HG03139 (cell line): Measurements from ENCODE around the gene TENM3.

Source experiments
- ATAC-seq: cut with Tn5 transposase; IDR thresholded peaks from one replicate; pipeline ENCODE4 v1.9.1; 2021; ENCODE audit not compliant: unreplicated experiment

The TENM3 gene

GRCh38 chr4:182325397-182325796 is 82.2 kb downstream of the TENM3 start:
- no peak for ATAC-seq

GRCh38 chr4:182325848-182326255 is 82.7 kb downstream of the TENM3 start:
- no peak for ATAC-seq

DNA sequence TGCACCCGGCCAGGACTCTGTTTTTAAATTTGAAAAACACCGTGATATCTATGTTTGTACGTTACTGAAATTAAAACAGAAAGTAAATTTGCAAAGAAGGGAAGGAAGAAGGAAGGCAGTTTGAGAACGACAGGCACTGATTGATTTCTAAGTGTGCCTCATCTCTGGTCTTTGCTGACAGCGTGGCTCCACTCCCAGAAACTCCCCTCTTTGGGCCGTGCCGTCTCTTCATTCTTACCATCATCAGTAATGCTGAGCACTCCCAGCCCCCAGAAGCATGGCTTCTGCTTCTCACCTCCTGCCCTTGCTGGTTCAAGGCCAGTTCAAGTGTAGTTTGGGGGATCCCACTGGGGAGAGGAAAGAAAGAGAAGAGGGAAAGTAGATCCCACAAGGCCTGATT is 85.3 kb downstream of the TENM3 start:
- ATAC-seq: no peak

- ATAC-seq: no peak
These were observed 94.2 kb downstream of the TENM3 start for GRCh38 chr4:182337366-182337765.

GRCh38 chr4:182338063-182338462 is 94.9 kb downstream of the TENM3 start:
- no peak for ATAC-seq

GRCh38 chr4:182338746-182339145 is 95.5 kb downstream of the TENM3 start:
- no peak for ATAC-seq

- ATAC-seq: no peak
These were observed 96.0 kb downstream of the TENM3 start for GRCh38 chr4:182339221-182339641.

DNA sequence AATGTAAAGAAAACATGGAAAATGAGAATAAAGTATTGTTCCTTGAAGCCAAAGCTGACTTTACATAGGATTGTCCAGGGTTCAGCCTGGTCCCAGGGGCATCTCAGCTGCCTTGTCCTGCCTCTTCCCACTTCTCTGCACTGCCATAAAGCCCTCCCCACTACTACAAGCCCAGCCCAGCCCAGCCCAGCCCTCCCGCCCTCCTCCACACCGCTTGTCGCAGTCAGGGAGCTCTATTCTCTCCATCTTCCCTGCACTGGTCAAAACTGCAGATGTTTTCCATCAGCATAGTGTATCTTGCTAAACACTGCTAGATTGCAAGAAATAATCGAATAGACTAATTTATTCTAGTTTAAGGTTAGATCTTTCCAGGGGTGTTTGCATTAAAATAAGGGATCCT is 100.3 kb downstream of the TENM3 start:
- ATAC-seq: no peak

DNA sequence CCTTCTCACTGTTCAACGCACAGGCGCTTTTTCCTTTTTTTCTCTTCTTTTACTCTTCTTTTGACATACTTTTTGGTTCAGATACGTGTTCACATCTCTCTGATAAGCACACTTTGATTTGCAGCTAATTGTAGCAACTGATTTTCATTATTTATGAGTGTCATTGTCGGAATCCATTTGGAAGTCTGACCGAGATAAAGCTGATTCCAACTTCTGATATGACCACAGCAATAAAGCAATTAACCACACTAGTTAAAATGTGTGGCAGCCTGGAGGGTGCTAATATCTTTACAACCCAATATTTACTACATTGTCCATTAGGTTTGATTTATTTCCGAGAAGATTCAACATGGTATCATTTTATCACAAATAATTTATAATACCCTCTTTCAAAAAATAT is 101.8 kb downstream of the TENM3 start:
- no peak for ATAC-seq

DNA sequence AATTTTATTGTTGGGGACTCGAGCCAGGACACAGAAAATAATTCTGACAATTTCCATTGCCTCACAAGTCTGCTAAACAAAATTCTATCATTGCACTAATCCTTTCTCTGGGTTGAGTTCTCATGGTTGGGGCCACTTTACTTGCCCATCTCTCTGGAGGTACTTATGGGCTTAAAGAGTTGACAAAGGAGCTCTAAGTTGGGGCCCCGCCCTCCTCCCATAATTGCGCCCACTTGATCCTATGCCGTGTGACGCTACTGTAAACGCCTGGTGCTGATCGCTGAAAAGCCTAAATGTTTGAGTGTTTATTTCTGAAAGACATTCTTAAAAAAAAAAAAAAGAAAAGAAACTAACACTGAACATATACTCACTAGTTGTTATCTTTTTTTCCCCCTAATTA is 103.0 kb downstream of the TENM3 start:
- ATAC-seq: no peak

DNA sequence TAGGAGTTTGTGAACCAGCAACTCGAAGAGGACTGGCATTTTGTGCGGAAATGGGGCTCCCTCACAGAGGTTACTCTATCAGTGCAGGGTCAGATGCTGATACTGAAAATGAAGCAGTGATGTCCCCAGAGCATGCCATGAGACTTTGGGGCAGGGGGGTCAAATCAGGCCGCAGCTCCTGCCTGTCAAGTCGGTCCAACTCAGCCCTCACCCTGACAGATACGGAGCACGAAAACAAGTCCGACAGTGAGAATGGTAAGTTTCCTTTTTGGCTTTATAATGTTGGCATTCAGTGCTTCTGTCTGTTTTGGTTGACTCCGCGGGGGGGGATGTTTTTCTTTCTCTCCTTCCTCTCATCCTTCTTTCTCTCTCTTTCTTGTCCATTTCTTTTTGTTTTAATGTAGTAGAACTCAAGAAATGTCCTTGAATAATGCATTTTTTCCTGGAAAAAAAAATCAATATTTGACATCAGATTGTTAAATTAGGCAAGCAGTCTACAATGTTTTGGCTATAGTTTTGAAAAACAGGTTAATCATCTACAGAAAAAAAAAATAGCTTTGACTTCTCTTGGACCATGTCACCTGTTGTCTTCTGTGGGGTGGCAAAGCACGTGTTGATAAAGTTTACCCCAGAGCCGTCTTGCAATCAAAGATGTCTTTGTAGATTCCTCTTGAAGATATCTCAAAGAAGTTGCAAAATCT is 103.6 kb downstream of the TENM3 start:
- no peak for ATAC-seq

- no peak for ATAC-seq
These were observed 105.7 kb downstream of the TENM3 start for GRCh38 chr4:182348779-182349326.

DNA sequence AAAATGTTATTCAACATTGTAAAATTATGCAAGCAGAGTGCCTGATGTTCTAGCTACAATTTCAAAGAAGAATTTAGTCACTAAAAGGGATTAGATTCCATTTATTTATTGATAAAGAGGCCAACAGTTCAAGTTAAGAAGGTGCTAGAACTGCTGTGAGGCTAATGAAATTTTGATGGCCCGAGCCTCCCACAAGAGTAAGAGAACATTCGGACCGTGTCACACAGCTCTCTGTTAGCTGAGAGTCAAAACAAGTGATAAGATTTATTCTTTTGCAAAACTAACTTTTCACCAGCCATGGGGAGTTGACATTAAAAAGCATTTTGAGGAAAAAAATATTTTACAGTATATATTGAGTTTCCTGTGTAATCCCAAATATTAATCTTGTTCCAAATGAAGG is 106.8 kb downstream of the TENM3 start:
- ATAC-seq: no peak

DNA sequence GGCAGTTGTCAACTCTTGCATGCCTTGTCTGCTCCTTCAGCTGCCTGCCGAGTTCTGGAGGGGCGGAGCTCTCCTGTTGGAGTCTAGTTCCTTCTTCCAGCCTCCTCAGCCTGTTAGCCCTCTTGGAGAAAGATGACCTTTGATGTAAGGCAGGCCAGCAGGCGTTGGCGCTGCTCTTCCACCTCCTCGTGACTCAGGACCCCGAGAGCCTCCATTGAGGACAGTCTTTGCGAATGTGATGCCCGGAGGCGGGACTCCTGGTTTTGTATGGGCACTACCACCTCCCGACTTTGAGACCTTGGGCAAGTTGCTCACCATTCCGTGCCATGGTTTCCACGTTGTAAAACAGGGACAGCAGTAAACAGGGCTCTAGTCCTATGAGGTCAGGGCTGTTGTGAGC is 108.3 kb downstream of the TENM3 start:
- no peak for ATAC-seq

DNA sequence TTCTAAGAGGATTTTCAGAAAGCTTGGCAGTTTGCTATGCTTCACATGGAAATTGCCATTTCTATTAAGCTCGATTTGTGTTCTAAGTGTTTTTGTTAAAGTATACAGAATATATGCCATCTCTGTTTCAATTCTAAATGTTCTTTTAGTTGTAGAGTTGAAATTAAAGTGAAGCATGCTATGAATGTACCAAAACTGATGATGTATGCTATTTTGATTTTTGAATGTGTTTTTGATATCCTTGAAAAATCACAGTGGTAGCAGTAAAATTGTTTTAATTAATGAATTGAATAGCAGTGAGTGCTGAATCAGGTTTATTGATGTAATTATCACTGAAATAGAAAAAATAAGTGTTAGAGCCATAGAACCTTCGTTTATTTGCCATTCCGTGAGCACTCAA is 110.9 kb downstream of the TENM3 start:
- no peak for ATAC-seq

DNA sequence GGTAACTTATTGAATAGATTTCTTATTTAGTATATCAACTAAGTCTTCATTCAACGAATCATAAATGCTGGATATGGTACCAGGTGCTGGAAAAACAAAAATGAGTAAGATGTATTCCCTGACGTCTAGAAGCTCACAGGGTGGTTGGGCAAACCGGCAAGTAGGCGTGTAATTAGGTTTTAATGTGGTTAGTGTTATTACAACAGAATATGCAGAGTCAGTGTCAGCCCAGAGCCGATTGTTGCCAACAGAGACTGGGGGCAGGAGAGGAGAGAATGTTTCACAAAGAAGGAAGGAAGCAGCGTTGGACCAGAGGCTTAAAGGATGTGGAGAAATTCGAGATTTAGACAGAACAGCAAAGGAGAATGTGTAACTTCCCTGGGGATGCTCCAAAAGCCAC is 111.7 kb downstream of the TENM3 start:
- ATAC-seq: no peak

- no peak for ATAC-seq
These were observed 124.0 kb downstream of the TENM3 start for GRCh38 chr4:182367153-182367552.

DNA sequence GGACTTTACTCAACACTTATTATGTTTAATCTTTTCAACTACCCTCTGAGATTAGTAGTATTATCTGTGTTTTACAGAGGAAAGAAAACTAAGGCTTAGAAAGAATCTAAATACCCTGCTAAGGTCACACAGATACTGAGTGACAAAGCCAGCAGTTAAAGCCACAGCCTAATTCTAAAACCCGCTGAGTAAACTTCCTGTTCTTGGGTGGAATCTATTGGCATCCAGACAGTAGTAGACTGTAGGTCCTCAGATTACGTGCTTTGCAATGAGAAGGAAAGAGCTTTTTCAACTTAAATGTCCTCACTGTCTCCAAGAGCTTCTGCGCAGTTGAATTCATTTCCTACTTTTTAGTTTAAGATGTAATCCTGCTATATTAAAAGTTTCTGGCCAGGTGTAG is 126.0 kb downstream of the TENM3 start:
- no peak for ATAC-seq

GRCh38 chr4:182370491-182370890 is 127.3 kb downstream of the TENM3 start:
- ATAC-seq: no peak

DNA sequence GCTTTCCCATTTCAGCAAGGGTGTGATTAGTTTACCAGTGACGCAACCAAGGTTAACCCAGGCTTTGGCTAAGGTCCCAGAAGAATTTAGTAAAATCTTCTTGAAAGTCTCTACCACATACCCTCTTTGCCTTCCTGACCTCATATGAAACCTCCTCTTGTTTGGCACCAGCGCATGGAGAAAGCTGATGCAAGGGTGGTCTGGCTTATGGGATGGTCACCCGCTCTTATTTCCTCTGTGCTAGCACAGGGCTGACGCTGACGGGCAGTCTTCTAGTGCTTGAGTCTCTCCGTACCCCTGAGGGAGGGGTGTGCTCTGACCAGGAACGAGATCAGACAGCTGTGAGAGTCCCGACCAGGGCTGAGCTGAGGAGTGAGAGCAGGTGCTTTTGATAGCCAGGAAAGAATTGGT is 137.6 kb downstream of the TENM3 start:
- no peak for ATAC-seq

DNA sequence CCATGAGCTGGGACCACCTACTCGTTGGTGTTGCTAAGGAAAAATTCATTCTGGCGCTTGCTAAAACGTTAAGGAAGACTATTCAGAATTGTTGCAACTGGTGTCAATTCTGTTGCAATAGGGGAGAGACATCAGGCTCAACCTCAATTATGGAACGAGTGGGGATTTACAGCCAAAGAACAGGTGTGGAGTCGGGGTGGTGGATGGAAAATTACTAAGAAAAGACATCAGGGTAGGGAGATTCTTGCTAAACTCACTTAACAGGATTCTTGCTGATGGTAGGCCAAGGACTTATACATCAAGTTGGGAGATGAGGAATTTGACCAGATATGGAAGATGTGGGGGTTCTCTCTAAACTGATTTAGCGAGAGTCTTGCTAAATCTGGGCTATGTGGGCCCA is 139.7 kb downstream of the TENM3 start:
- no peak for ATAC-seq

DNA sequence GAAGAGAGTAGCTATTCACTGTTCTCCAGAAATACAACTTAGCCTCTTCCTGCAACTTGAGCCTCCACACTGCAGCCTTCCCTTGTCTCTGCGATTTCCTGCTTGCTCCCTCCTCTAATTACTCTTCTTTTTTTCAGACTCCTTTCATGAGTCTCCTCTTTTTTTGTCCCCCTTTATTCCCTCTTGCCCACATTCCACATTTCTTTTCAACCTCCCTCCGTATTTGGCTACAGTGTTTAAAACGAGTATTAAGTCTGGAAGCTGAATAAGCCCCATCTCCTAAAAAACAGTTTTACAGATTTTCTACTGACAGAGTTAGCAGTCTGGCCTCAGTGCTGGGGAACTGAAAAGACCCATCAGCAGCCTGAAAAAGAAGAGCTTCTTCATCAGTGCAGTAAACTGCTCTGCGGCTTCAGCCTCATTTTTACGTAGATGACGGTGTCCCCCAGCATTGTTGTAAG is 141.5 kb downstream of the TENM3 start:
- ATAC-seq: no peak

GRCh38 chr4:182385897-182386296 is 142.7 kb downstream of the TENM3 start:
- no peak for ATAC-seq
